H54 (cell line): Measurements from ENCODE around the gene SKAP2.

Experiments
- DNase-seq: peaks from one replicate; pipeline ENCODE4 v3.0.0; 2011; ENCODE audit warnings: low spot score, mixed read lengths; ENCODE audit not compliant: insufficient read length
- FAIRE-seq: peaks from 3 replicates; lab custom pipeline; 2011; peaks lifted over from hg19 to GRCh38; lab: Jason Lieb, UNC
- POLR2A ChIP-seq: IDR thresholded peaks from 2 replicates; pipeline ENCODE4 v1.6.1; 2011; ENCODE audit warnings: low read depth, mild to moderate bottlenecking, low read length

SKAP2 gene

DNA sequence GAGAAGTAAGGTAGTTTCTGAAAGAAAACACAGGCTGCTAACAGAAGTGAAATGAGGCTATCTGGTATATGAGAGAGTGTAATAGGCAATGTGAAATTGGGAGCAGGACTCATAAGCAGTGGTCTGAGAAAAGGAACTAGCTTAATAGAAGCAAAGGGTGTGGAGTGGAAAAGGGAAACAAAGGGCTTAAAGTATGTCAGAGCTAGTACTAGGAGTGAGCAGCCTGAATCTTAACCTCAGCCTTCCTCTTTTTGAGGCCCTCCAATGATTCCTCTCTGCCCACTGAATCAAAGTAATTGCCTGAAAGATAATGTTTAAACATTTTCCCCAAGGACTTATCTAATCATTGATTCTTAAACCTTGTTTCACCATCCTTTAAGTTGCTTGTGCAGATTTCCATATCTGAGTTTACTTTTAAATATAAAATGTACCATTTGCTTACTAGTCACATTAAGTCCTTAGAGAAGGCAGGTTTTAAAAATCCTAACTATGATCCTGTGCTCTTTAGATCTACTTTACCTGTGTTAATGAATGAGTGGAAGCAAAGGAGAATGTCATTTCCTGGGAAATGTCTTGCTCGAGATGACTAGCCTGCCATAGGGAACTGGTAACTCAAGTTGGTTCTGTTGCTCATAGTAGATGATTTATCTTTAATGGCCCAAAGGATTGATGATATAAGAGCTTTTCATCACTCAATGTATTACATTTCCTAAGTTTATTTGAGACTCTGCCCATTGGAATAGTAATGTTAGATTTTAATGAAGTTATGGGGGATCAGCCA is 155.0 kb downstream of the SKAP2 start:
- FAIRE-seq, result peak; percentile 43
- TF ChIP-seq POLR2A, result no peak
- no peak for DNase-seq

DNA sequence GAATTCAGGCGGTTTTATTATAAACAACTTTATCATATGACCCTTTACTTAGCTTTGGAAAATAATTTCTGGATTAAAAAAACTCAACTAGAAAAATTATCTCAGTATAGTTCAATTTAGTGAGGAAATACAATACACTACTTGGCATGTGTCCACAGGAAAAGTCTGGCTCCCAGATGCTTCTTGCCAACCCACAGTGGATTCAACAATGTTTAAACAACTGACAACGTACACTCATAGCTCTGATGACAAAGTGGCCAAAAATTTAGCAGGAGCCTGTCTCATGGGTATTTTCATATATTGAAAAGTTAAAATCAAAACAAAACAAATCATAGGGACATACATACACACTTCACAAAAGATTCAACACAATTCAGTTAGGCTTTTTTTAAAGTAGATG is 158.8 kb downstream of the SKAP2 start:
- TF ChIP-seq POLR2A, result no peak
- DNase-seq, result peak; percentile 71
- FAIRE-seq, result peak; percentile 100

DNA sequence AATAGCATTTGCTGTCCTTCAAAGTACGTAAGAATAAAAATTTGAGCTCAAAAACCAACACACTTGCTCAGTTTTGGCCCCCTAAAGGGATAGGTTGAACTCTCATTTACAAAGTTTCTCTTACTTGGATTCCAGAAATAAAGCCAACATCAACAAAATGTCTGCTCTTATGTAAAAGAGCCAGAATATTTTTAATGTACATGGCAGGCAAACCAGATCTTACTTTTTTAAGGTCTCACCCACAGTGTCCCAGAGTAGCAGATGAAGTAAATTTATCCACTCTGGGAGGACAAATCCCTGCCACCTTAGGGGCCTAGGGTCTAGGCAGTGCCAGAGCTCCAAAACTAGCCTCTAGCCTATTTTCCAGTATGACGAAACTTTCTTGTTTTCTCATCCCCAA is 159.6 kb downstream of the SKAP2 start:
- no peak for TF ChIP-seq POLR2A
- FAIRE-seq (no peak), DNase-seq (no peak)

DNA sequence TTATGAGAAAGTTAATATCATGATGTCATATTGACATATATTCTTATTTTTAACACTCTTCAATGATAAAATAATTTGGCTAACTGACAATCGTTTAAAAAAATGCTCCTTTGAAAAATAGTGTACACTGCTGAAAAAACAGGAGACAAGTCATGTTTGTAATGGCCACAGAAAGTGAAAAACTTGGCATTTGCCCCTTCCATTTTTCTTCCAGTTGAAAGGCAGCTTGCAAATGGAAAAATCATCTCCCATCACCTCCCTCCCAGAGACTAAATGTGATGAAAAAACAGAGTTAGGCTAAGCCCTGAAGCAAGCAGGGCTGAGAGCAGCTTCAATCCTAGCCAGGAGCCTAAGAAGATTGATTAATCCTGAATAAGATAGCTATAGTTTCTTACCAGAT is 160.4 kb downstream of the SKAP2 start:
- FAIRE-seq, result no peak
- no peak for TF ChIP-seq POLR2A
- no peak for DNase-seq

DNA sequence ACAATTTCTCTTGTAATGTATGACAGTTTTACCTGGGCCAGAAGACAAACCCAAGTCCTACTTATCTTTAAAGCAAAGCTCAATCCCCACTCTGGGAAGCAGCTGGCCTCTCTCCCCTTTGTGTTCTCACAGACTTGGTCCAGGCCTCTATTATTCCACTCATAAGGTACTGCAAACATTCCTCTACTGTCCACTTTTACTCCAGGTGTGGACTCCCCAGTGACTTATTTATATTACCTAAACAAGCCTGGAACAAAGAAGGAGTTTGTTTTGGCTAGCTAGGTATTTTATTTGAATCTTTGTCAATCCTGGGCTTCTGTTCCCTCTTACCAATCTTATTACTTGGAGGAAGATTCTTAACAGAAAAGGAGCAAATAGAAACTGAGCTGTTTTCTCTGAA is 163.5 kb downstream of the SKAP2 start:
- DNase-seq, result no peak
- no peak for FAIRE-seq
- no peak for TF ChIP-seq POLR2A

DNA sequence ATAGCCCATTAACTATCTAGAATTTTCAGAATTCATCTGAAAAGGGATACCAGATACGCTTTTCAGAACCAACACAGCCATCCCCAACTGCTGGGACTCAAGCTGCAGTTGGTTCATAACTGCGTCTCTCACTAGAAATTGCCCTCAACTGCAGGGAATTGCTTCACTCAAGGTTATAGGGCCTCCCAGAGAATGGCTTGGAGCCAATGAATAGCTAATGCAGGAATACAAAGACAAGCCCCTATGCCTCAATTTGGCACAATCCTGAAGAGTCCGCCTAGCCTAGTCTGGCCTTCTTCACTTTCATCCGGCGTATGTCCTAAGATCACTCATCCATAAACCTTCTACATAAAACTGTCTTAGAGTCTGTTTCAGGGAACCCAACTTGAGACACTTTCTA is 164.0 kb downstream of the SKAP2 start:
- FAIRE-seq (peak; percentile 84), DNase-seq (no peak)
- TF ChIP-seq POLR2A, result no peak

DNA sequence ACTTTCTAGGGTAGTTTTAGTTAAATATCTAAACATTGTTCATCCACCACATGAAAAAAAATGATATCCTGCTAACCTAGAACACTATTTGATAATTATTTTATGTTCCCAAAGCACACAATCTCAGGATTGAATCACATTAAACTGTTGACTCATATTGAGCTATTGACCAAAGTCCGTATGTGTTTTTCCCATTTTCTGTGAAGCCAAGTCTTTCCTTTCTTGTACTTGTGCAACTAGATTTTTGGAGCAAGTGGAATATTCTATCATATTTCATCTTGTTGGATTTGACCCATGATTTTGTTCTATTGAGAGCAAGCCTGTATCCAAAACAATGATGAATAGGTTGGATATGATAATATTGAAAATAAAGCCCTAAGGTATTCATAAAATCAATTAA is 164.6 kb downstream of the SKAP2 start:
- no peak for DNase-seq
- no peak for TF ChIP-seq POLR2A
- peak; percentile 76 for FAIRE-seq

DNA sequence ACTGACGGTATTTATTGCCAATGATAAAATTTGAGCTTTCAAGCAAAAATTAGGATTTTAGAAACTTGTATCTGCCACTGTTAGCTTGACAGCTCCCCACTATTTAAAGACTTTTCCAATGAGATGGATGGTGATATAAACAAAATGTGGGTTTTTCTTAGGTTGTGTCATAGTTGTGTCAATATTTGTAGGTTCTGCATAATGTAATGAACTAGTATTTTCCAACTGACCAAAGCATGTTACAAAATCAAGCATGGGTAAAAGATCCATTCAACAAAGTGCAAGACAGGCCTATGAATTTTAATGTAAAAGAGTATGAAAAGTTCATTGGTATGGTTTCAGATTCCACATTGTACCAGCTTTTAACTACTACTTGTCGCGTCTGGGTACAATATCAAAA is 165.6 kb downstream of the SKAP2 start:
- FAIRE-seq (peak; percentile 66), DNase-seq (no peak)
- no peak for TF ChIP-seq POLR2A

DNA sequence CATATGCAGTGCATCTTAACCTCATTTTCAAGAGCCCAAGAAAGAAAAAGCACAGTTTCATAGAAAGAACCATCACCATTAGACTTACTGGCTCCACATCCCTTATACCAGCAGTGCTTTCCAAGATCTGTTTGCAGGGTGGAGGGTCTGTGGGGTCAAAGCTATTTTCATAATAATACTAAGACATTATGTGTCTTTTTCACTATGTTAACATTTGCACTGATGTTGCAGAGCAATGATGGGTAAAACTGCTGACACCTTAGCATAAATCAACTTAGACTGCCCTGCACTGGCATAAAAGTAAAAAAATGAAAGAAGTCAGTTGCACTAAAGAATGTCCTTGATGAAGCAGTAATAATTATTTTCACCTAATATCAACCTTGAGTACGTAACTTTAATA is 166.2 kb downstream of the SKAP2 start:
- TF ChIP-seq POLR2A, result no peak

DNA sequence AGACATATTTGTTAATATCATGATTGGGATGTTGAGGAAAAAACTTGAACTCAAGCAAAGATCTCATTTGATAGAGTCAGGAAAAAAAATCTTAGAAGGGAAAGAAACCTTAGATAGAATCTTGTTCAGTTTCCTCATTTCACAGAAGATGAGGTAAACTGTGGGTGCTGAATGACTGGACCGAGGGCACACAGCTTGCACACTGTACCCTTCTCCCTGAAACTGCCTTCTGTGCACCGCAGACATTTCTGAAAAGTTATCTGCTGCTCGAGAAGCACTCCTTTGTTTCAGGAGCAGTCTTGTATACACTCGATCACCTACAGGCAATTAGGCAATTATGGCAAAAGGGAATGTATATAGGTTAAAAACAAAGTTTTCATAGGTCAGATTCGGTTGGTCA is 167.4 kb downstream of the SKAP2 start:
- FAIRE-seq (peak; percentile 58), DNase-seq (no peak)
- no peak for TF ChIP-seq POLR2A

More for the DNA sequence above, 166.2 kb downstream of the SKAP2 start:
- no peak for FAIRE-seq
- no peak for DNase-seq

DNA sequence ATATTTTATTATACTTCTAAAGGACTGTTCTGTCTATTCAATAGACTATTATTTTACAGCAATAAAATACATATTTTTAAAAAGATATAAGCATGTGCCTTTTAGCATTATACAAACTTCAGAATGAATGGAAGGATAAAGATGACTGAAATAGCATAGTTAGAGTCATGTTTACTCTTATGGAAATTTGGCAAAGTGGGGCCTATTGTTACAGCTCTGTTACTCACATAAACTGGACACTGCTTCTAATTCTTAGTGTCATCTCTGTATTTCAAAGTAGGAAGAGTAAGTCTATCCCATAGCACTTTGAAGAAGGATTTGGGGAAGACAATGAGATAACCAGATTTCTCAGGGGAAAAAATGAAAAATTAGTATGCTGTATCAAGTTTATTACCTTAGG is 168.2 kb downstream of the SKAP2 start:
- DNase-seq (no peak), FAIRE-seq (peak; percentile 82)
- no peak for TF ChIP-seq POLR2A

DNA sequence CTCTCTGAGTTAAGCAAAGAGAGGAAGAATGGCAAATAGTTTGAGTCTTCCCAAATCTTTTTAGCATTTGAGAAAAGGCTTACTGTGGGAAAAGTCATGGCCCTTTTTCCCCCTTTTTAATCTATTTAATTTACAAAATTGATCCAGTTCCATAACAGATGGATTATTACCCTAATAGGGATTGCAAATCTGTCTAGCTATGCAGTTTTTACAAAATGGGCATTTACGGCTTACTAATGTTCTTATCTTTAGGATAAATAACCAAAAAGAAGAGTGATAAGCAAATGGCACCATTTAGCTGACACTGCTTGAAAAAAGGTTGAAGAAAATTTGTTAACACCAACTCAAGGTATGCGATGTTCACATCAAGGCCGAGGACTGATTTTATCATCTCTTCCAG is 169.7 kb downstream of the SKAP2 start:
- DNase-seq (no peak), FAIRE-seq (peak; percentile 84)
- TF ChIP-seq POLR2A, result no peak

DNA sequence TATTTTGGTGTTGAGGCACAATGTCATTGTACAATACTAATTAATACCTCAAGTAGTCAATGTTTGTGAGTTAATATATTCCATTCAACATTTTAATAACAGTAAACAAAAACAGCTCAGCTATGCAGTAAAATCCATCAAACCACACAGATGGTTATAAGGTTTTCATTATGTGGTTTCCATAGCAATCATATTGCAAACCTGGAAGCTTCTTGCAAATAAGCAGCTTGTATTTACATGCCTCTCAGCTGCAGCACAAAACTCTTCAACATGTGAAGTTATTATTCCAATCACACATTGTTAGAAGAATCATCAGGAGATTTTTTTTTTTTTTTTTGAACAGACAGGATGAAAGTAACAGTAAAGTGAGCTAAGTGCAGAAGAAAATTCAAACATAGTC is 170.2 kb downstream of the SKAP2 start:
- DNase-seq, result no peak
- no peak for FAIRE-seq

DNA sequence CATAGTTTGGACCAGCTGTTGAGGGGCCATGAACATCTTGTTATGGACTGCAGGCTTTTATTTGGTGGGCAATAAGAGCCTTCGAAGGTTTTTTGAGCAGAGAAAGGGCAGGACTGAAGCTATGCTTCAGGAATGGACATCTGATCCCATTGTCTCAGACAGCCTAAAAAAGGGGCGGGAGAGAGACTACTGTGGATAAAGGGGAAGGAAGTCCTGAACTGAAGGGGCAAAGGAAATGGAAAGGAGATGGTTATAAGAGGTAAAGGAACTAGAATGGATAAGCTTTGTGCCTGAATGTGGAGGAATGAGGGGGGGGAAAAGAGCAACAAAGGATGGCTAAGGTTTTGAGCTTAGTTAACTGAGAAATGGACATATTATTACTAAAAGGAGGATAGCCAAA is 172.5 kb downstream of the SKAP2 start:
- TF ChIP-seq POLR2A, result no peak
- no peak for DNase-seq
- peak; percentile 57 for FAIRE-seq

More for the DNA sequence above, 170.2 kb downstream of the SKAP2 start:
- no peak for TF ChIP-seq POLR2A

DNA sequence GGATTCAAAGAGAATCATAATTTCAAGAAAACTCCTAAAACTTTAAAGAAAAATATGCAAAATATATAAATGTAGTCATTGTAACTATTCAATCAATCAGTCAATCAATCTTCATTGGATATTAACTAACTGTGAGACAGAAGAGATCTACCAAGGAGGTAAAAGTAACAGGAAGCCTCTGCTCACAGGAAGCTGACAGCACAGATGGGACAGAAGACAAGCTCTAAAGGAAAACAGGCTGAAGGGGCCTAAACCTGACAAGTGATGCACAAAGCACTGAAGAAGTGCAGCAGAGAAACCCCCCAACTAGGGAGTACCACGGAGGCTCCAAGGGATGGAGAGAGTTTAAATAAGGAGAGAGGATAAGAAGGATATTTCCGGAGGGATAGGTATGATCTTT is 173.0 kb downstream of the SKAP2 start:
- peak; percentile 78 for FAIRE-seq
- TF ChIP-seq POLR2A, result no peak
- no peak for DNase-seq
